Measurements from ENCODE around the gene TALDO1.

The TALDO1 gene

DNA sequence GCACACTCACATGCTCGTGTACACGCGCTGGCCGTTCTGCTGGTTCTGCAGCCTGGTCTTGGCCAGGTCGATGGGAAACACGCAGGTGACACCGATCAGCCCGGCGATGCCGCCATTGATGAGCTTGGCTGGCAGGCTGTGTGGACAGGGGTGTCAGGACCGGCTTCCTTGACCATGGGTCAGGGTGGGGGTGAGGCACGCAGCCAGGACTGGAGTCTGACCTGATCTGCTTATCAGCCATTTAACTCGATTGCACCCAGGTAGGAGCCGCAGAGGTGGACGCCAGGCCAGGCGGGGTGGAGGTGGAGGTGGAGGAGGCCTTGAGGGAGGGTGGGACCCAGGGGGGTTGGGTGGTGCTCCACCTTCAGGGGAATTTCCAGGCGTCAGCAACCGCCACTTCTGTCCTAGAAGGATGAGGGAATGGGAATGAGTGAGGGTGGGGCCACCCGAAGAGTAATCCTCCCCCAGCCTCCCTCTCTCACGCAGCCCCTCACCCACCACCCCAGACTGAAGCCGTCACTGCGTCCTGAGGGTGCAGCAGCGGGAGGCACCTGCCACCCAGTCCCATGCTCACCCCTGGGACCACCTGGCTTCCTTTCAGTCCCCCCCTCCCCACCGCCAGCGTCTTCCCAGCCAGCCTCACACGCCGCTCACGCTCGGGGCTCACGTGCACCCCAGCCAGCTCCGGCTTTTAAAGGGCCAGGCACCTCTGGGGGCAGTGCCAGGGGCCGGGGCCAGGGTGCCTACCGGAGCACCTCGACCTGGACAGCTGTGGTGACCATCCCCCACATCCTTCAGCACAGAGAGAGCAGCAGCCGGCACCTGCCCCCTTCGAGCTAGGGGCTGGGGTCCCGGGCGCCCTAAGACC, 47.7 kb downstream of the TALDO1 start:
- H3K4me3 ChIP-seq, result peak overlapping the region; percentile 68 to 88
- peaks cover 0 to 10% of the 10 kb centered on the region in 2 donors for H3K27me3 ChIP-seq
- peak overlapping the region; percentile 71 to 85 for H3K27ac ChIP-seq
- H3K4me1 ChIP-seq, result peaks cover 0 to 38% (median 24%) of the 10 kb centered on the region in 4 donors
- no peaks in the 10 kb centered on the region for H3K9me3 ChIP-seq
- peaks cover 0 to 38% (median 5%) of the 10 kb centered on the region in 3 donors for H3K36me3 ChIP-seq
- intact Hi-C loops (cut with DNase I; ENCODE audit: low total_unique reads), result no loop called here
- no peak for DNase-seq
- TF ChIP-seq, protein P1, sequence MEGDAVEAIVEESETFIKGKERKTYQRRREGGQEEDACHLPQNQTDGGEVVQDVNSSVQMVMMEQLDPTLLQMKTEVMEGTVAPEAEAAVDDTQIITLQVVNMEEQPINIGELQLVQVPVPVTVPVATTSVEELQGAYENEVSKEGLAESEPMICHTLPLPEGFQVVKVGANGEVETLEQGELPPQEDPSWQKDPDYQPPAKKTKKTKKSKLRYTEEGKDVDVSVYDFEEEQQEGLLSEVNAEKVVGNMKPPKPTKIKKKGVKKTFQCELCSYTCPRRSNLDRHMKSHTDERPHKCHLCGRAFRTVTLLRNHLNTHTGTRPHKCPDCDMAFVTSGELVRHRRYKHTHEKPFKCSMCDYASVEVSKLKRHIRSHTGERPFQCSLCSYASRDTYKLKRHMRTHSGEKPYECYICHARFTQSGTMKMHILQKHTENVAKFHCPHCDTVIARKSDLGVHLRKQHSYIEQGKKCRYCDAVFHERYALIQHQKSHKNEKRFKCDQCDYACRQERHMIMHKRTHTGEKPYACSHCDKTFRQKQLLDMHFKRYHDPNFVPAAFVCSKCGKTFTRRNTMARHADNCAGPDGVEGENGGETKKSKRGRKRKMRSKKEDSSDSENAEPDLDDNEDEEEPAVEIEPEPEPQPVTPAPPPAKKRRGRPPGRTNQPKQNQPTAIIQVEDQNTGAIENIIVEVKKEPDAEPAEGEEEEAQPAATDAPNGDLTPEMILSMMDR (IDR thresholded peaks at IDR 0.05), result no peak

DNA sequence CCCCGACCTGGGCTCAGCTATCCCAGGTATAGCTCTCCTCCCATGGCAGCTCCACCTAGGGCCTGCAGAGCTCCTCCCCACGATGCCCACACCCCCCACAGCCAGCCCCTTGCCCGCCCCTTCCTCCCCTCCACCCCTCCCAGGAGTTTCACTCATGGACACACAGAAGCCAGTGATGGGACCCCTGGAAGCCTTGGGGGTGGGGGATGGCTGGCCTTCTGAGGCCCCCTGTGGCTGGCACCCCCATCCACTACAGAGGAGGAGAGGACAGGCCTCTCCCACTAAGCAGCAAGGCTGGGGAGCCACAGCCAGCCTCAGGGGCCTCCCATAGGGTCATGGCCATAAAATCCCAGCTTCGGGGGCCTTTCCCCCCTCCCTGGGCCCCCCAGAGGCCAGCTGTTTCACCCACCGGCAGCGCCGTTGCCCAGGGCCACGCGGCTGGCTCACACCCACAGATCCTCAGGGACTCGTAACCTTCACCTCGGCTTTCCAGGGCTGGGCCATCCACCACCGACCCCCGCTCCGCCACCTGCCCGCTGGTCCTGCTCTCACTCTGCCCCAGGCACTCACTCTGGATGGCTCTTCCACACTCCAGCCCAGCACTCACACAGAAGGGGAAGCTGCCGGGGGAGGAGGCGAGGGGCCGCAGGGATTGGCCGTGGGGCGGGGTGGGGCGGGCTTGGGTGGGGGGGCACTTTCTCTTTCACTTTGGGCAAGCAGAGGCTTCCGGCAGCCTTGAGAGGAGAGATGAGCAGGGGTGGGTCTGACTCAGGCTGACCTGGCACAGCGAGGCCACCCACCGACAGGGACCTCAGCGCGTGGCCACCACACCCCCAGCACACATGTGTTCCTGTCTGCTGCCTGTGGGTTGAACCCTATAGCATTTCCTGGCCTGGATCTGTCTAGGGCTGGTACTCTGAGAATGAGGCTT, 48.6 kb downstream of the TALDO1 start:
- Histone ChIP-seq H3K4me1 (peaks cover 0 to 36% (median 24%) of the 10 kb centered on the region in 4 donors), H3K4me3 (peak overlapping the region; percentile 68 to 88), H3K27ac (peak overlapping the region; percentile 71 to 85), H3K27me3 (peaks cover 0 to under 1% of the 10 kb centered on the region in 2 donors), H3K9me3 (no peaks in the 10 kb centered on the region), H3K36me3 (peaks cover 0 to 47% (median 5%) of the 10 kb centered on the region in 3 donors)
- DNase-seq, result peak; percentile 82 to 89
- TF ChIP-seq, protein P1 (IDR thresholded peaks at IDR 0.05), result no peak
- intact Hi-C loops (cut with DNase I; ENCODE audit: low total_unique reads), result no loop called here

DNA sequence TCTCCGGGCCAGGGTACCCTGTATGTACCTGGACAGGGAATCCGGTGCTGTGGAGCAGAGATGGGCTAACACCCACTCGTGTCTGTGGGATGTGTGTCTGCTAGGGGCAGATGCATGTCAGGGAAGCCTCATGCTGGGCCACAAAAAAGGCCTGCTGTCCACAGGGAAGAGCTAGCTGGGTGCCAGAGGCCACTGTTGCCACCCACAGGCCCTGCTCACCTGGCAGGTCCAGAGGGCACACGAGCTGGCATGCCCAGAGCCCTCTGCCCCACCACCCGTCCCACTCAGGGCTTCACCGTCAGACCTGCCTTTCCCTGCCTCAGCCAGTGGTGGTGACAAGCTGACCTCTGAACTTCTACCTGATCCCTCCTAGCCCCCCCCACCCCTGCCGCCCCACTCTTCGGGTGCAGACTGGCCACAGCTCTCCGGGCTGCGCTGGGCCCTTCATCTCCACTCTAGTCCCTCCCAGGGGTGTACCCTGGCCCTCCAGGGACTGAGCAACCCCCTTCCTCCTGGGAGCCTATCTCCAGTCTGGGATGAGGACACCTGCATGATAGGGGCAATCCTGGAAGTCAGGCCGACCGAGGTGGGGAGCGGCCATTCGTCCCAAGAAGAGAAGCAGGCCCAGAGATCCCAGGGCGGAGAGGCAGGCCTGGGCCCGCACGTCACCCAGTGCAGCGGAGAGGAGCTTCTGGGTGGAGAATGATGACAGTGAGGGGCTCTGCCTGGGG, 49.5 kb downstream of the TALDO1 start:
- H3K9me3 ChIP-seq, result no peaks in the 10 kb centered on the region
- TF ChIP-seq, protein P1 (IDR thresholded peaks at IDR 0.05), result no peak
- H3K4me1 ChIP-seq, result peaks cover 0 to 36% (median 24%) of the 10 kb centered on the region in 4 donors
- intact Hi-C loops (cut with DNase I; ENCODE audit: low total_unique reads), result no loop called here
- no peaks in the 10 kb centered on the region for H3K27me3 ChIP-seq
- H3K4me3 ChIP-seq, result peak overlapping the region; percentile 68 to 88
- peaks cover 0 to 49% (median 3%) of the 10 kb centered on the region in 3 donors for H3K36me3 ChIP-seq
- H3K27ac ChIP-seq, result peak overlapping the region; percentile 71 to 85
- DNase-seq, result no peak

DNA sequence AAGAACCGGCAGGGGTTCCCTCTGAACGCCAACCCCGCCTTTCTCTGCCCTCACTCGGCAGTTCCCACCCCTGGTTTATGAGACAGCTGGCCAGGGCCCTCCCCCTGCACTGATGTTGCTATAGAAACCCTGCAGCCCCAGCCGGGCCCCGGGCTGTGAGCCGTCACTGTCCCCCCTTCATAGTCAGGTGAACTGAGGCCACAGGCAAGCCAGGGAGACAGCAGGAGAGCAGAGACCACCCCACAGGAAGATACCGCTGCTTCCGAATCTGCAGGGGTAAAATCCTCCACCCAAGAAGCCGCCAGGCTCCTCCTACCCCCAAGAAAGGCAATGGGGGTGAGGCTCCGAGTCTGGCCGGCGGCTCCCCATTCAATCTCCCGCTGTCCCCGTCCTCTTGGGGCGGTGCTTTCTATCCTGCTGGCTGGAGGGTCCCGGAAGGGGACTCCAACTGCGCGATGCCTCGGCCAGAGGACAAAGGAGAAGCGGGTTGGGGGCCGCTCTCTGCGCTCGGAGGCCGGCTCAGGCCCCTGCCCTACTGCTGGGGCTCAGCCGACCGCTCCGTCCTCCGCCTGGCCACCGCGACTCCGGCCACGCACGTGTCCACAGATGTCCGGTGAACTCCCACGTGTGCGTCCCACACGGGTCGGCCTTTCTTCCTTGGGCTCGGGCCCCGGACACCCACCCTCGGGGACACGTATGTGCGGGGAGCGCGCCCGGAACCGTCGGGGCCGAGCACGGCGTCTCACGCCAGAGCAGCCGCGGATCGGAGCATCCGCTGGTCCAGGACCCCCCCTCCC, 50.2 kb downstream of the TALDO1 start:
- DNase-seq, result peak; percentile 74 to 86
- Histone ChIP-seq H3K36me3 (peaks cover 0 to 49% (median 2%) of the 10 kb centered on the region in 3 donors), H3K27ac (peak overlapping the region; percentile 71 to 85), H3K27me3 (no peaks in the 10 kb centered on the region), H3K9me3 (no peaks in the 10 kb centered on the region), H3K4me3 (peak overlapping the region; percentile 68 to 88), H3K4me1 (peaks cover 0 to 37% (median 24%) of the 10 kb centered on the region in 4 donors)
- TF ChIP-seq, protein P1 (IDR thresholded peaks at IDR 0.05), result no peak
- intact Hi-C loops (cut with DNase I; ENCODE audit: low total_unique reads), result no loop called here
